Measurements from ENCODE around the gene CSK.

DNA sequence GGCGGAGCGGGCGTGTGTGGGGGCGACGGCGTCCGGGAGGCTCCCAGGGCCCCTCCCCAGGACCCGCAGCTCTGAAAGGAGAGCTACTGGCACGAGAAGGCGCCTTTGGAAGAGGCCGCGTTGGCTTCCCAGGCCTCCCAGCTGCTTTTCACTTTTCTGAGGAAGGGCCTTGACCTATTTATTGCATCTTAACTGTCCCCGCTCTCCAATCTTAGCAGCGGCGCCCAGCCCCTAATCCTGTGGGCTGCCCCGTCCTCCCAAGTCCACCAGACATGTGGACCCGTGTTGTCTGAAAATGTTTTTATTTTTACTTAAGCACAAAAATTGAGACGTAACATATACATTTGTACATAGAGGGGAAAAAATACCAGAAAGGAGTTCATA lies 61.6 kb downstream of the CSK start:
- TF ChIP-seq, protein P1, sequence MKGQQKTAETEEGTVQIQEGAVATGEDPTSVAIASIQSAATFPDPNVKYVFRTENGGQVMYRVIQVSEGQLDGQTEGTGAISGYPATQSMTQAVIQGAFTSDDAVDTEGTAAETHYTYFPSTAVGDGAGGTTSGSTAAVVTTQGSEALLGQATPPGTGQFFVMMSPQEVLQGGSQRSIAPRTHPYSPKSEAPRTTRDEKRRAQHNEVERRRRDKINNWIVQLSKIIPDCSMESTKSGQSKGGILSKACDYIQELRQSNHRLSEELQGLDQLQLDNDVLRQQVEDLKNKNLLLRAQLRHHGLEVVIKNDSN (IDR thresholded peaks at IDR 0.05) = no peak
- no peak for TF ChIP-seq TEAD4 (IDR thresholded peaks at IDR 0.05)
- no peak for TF ChIP-seq CREB1 (IDR thresholded peaks at IDR 0.05; ENCODE audit: low read depth)
- TF ChIP-seq RAD21 (IDR thresholded peaks at IDR 0.05; ENCODE audit: low read depth) = no peak
- TF ChIP-seq EGR1 (IDR thresholded peaks at IDR 0.05) = no peak
- no peak for TF ChIP-seq MAX (IDR thresholded peaks at IDR 0.05)
- TF ChIP-seq EP300 (IDR thresholded peaks at IDR 0.05; ENCODE audit: borderline replicate concordance) = no peak
